ENCODE data around the gene DBN1. TPM values are rescaled to one million over a fixed set of nuclear protein-coding genes. Genes with fewer than 3 reads are reported as not detected.

DBN1 gene
- total and polyA plus RNA-seq, 2 of the 8 experiments (the other 6 are each of a cell fraction or from before 2014, with no cell fraction given): 168 to 333 TPM

- H3K4me1 ChIP-seq (replicated peaks in 1 of 4; ENCODE audit: control insufficient read depth in 3 of 4, insufficient read depth in 4 of 4, low read length in 3 of 4): peaks cover 0 to 21% (median 11%) of the 10 kb centered on the region in 4 experiments; a peak in 6 of 7 replicates
- DNase-seq (ENCODE audit: low read depth in 1 of 2, low spot score in 2 of 2) (no peak), FAIRE-seq (no peak)
- H2AFZ ChIP-seq (ENCODE audit: low read length): no peak overlapping the region
- H4K8ac ChIP-seq (ENCODE audit: extremely low read depth, insufficient read depth, low read length): no peak overlapping the region; the same call in 1 of the 2 replicates
- 0 out of 4 replicates have a peak, but pooled peaks of 1 of the 3 experiments have one; percentile 0 for TF ChIP-seq CTCF (IDR thresholded peaks at IDR 0.05; ENCODE audit: control extremely low read depth in 1 of 3, insufficient read depth in 1 of 3, low read depth in 1 of 3, low read length in 3 of 3)
- TF ChIP-seq TAF7 (optimal IDR thresholded peaks at IDR 0.05; ENCODE audit: borderline replicate concordance, low read depth, low read length): no peak
- no peak overlapping the region for H2BK120ac ChIP-seq (replicated peaks; ENCODE audit: low read depth, low read length)
- no peak overlapping the region for H3K4me3 ChIP-seq (ENCODE audit: extremely low read depth in 1 of 4, insufficient read depth in 2 of 4, low read depth in 3 of 4, low read length in 4 of 4)
- peaks cover 0 to 9% of the 10 kb centered on the region in 2 experiments for H4K20me1 ChIP-seq (replicated peaks in 1 of 2; ENCODE audit: control insufficient read depth in 1 of 2, insufficient read depth in 2 of 2, low read length in 2 of 2)
- 92% methylated on average over 20 of the region's 20 CpGs; no CpG with 5 or more reads in 1 of the 2 experiments for WGBS, 2 experiments (ENCODE audit: extremely low coverage in 1 of 2, insufficient coverage in 1 of 2, insufficient read length in 1 of 2, insufficient replicate concordance in 2 of 2, low coverage in 1 of 2, low lambda C conversion rate in 2 of 2, missing lambda C conversion rate in 1 of 2)
- no peak overlapping the region for H3K4me2 ChIP-seq (ENCODE audit: insufficient read depth in 1 of 2, low read depth in 2 of 2, low read length in 2 of 2)
- no peak overlapping the region for H2AK5ac ChIP-seq (ENCODE audit: low read depth, low read length)
- no peak overlapping the region for H3K4ac ChIP-seq (replicated peaks; ENCODE audit: insufficient read length, low read depth, low read length)
- ChIA-PET POLR2A (ENCODE audit: partially characterized antibody) (interaction anchor here (0.7 to 67.5 kb wide), 8 partner anchors 19 to 117 kb away, joined by 3 to 3349 read pairs (median 35); partner anchors contain the start of genes DBN1, DOK3, GRK6 and PDLIM7), CTCF (ENCODE audit: partially characterized antibody) (interaction anchor here (0.9 to 23.6 kb wide), 10 partner anchors 10 to 134 kb away, joined by 3 to 430 read pairs (median 42); partner anchors contain the start of genes F12, GRK6, PFN3 and SLC34A1)
- no peak overlapping the region for H2BK15ac ChIP-seq (ENCODE audit: low read length)
- H3K56ac ChIP-seq (replicated peaks; ENCODE audit: insufficient read length, low read depth, low read length): no peak overlapping the region
- H3K36me3 ChIP-seq (ENCODE audit: control insufficient read depth in 2 of 4, insufficient read depth in 4 of 4, low read length in 3 of 4): peaks cover 2 to 7% (median 5%) of the 10 kb centered on the region in 4 experiments; a peak in 3 of 8 replicates
- H3K23ac ChIP-seq (ENCODE audit: insufficient read length): no peak overlapping the region
- H3K23me2 ChIP-seq (ENCODE audit: low read depth, low read length): peaks cover 6% of the 10 kb centered on the region
- H2BK5ac ChIP-seq (ENCODE audit: low read depth, low read length): no peak overlapping the region
- no peak overlapping the region for H3K27ac ChIP-seq (ENCODE audit: low read depth, low read length)
- no peak overlapping the region for H4K91ac ChIP-seq (replicated peaks; ENCODE audit: insufficient read length, low read length)
- no peaks in the 10 kb centered on the region for H3K79me2 ChIP-seq (ENCODE audit: control insufficient read depth in 1 of 2, insufficient read depth in 2 of 2, low read length in 2 of 2)
- H3K79me1 ChIP-seq (ENCODE audit: low read depth, low read length): no peaks in the 10 kb centered on the region; the same call in 1 of the 2 replicates
- H3K9ac ChIP-seq (replicated peaks in 1 of 4; ENCODE audit: extremely low read depth in 1 of 4, low read depth in 3 of 4, low read length in 3 of 4): no peak overlapping the region
- H4K5ac ChIP-seq (ENCODE audit: insufficient read length, low read depth, low read length): no peak overlapping the region
- no peak overlapping the region for H2BK12ac ChIP-seq (ENCODE audit: low read depth, low read length)
- H3K14ac ChIP-seq (ENCODE audit: insufficient read length): no peak overlapping the region
- no peak overlapping the region for H3K18ac ChIP-seq (ENCODE audit: extremely low read depth, low read length)
- no peak overlapping the region for H2BK20ac ChIP-seq (ENCODE audit: low read length)
- H3K27me3 ChIP-seq (replicated peaks in 1 of 4; ENCODE audit: control insufficient read depth in 3 of 4, extremely low read depth in 1 of 4, insufficient read depth in 3 of 4, low read length in 3 of 4): peaks cover 0 to 11% (median 3%) of the 10 kb centered on the region in 4 experiments; a peak in 5 of 7 replicates
- no peaks in the 10 kb centered on the region for H3K9me3 ChIP-seq (ENCODE audit: insufficient read depth in 2 of 2, low read depth in 1 of 2, low read length in 1 of 2)
Observed at GRCh38 chr5:177442066-177442826, 31.2 kb downstream of the DBN1 start.
